22Rv1 (cell line): Measurements from ENCODE around the gene ARIH2.

ENCODE experiments used
- CTCF ChIP-seq: fragments of 450-650 bp; IDR thresholded peaks from 2 replicates; pipeline ENCODE4 v1.5.1; 2017; ENCODE audit warnings: mild to moderate bottlenecking
- ZFX ChIP-seq: fragments of 450-650 bp; IDR thresholded peaks from 2 replicates; pipeline ENCODE4 v1.6.1; 2017; ENCODE audit warnings: antibody characterized with exemption, borderline replicate concordance

GRCh38 chr3:48879307-48879993, 39.2 kb upstream of the ARIH2 start:
- TF ChIP-seq CTCF (no peak), ZFX (no peak)
